ENCODE data around the gene SLC25A51. TPM values are rescaled to one million over a fixed set of nuclear protein-coding genes. Genes with fewer than 3 reads are reported as not detected.
A peak's percentile ranks its signal among the peaks of the same experiment; 100 is the strongest.

Gene SLC25A51
- total and polyA plus RNA-seq, 2 donors from 2014 or later: 10.7 to 25.5 TPM

GRCh38 chr9:37904445-37905130, 661 bp upstream of the SLC25A51 start:
- intact Hi-C loops (cut with DNase I): no loop called here
- peak overlapping the region; percentile 86 to 88 for H3K27ac ChIP-seq (ENCODE audit: low read depth in 2 of 2, low read length in 2 of 2)
- H3K9me3 ChIP-seq (ENCODE audit: control insufficient read depth in 2 of 3, insufficient read depth in 1 of 3, low read length in 3 of 3): no peaks in the 10 kb centered on the region
- H3K4me3 ChIP-seq (ENCODE audit: low read length in 3 of 3): peak overlapping the region; percentile 71 to 99 (median 82)
- peak overlapping the region; percentile 6 to 91 (median 38) for H3K9ac ChIP-seq (ENCODE audit: low read length in 3 of 3)
- no peak for TF ChIP-seq CTCF (IDR thresholded peaks at IDR 0.05; ENCODE audit: borderline replicate concordance, extremely low read depth, insufficient read depth)
- FAIRE-seq (no peak), DNase-seq (peak in 2 of 5 donors; percentile 69 to 81)
- H3K36me3 ChIP-seq (ENCODE audit: control insufficient read depth in 2 of 3, insufficient read depth in 3 of 3, low read length in 3 of 3): no peaks in the 10 kb centered on the region
- no peaks in the 10 kb centered on the region for H3K27me3 ChIP-seq (ENCODE audit: control insufficient read depth, insufficient read depth, low read length)
- H3K4me1 ChIP-seq (ENCODE audit: control insufficient read depth in 2 of 3, insufficient read depth in 2 of 3, low read depth in 1 of 3, low read length in 3 of 3): peaks cover 4 to 18% (median 10%) of the 10 kb centered on the region in 3 donors

DNA sequence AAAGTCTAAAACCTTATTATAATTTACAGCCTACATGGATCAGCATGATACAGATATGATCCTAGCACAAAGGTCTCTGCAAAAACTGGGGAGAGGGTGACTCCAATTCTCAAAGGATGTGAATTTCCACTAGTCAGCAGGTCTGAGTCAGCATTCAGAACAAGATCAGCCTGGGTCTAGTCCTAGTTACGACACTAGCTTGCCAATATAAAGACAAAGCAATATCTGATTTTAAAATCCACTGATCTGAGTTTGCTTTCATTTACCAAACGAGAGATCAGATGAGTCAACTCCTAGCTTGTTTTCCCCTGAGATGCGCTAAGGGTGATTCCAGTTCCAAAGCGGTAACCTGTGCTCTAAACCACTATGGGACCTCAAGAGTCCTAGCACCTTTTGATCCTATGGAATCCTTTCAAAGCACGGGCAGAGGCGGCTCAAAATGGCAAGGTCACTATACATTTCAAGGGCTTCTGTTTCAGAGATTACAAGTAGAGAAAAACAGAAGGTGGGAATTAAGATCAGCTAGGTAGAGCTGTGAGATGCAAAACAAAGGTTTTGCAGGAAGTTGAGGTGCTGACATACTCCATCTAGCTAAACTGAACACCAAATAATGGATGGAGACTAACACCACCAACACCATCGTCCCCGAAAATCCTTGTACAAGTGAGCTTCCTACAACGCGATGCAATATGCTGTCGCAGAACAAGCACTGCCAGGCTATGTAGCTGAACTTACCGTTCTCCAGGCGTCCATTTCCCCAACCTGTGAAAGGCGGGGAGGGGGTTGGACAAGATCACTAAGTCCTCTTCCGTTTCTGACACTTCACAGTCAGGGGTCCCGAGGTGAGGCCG, 906 bp downstream of the SLC25A51 start:
- Histone ChIP-seq H3K27ac (ENCODE audit: low read depth in 2 of 2, low read length in 2 of 2) (peak overlapping the region; percentile 8 to 86), H3K9me3 (ENCODE audit: control insufficient read depth in 2 of 3, insufficient read depth in 1 of 3, low read length in 3 of 3) (no peaks in the 10 kb centered on the region), H3K4me1 (ENCODE audit: control insufficient read depth in 2 of 3, insufficient read depth in 2 of 3, low read depth in 1 of 3, low read length in 3 of 3) (peaks cover 4 to 18% (median 10%) of the 10 kb centered on the region in 3 donors), H3K9ac (ENCODE audit: low read length in 3 of 3) (peak overlapping the region; percentile 49 to 94 (median 91)), H3K27me3 (ENCODE audit: control insufficient read depth, insufficient read depth, low read length) (no peaks in the 10 kb centered on the region), H3K36me3 (ENCODE audit: control insufficient read depth in 2 of 3, insufficient read depth in 3 of 3, low read length in 3 of 3) (peaks cover 0 to 8% (median 0%) of the 10 kb centered on the region in 3 donors), H3K4me3 (ENCODE audit: low read length in 3 of 3) (peak overlapping the region; percentile 71 to 99 (median 82))
- DNase-seq: peak in 1 of 5 donors; percentile 56
- FAIRE-seq: no peak
- TF ChIP-seq CTCF (IDR thresholded peaks at IDR 0.05; ENCODE audit: borderline replicate concordance, extremely low read depth, insufficient read depth): no peak
- intact Hi-C loops (cut with DNase I): no loop called here

GRCh38 chr9:37902131-37902530, 1.8 kb downstream of the SLC25A51 start:
- FAIRE-seq (no peak), DNase-seq (no peak)
- intact Hi-C loops (cut with DNase I): no loop called here
- peaks cover 4 to 18% (median 10%) of the 10 kb centered on the region in 3 donors for H3K4me1 ChIP-seq (ENCODE audit: control insufficient read depth in 2 of 3, insufficient read depth in 2 of 3, low read depth in 1 of 3, low read length in 3 of 3)
- no peaks in the 10 kb centered on the region for H3K27me3 ChIP-seq (ENCODE audit: control insufficient read depth, insufficient read depth, low read length)
- peak overlapping the region in 1 of 3 donors; percentile 18 for H3K9ac ChIP-seq (ENCODE audit: low read length in 3 of 3)
- no peaks in the 10 kb centered on the region for H3K9me3 ChIP-seq (ENCODE audit: control insufficient read depth in 2 of 3, insufficient read depth in 1 of 3, low read length in 3 of 3)
- H3K36me3 ChIP-seq (ENCODE audit: control insufficient read depth in 2 of 3, insufficient read depth in 3 of 3, low read length in 3 of 3): peaks cover 0 to 13% (median 0%) of the 10 kb centered on the region in 3 donors
- no peak overlapping the region for H3K27ac ChIP-seq (ENCODE audit: low read depth in 2 of 2, low read length in 2 of 2)
- peak overlapping the region in 1 of 3 donors; percentile 29 for H3K4me3 ChIP-seq (ENCODE audit: low read length in 3 of 3)
- TF ChIP-seq CTCF (IDR thresholded peaks at IDR 0.05; ENCODE audit: borderline replicate concordance, extremely low read depth, insufficient read depth): no peak

Measured in kidney (tissue), 14 donors.